SHP77 (cell line): ENCODE results near the gene CEACAM21.

Experiments
- DNase-seq, 2 experiments: peaks; one replicate each; lab custom pipeline; 2025; lab: John Stamatoyannopoulos, UW

The CEACAM21 gene

DNA sequence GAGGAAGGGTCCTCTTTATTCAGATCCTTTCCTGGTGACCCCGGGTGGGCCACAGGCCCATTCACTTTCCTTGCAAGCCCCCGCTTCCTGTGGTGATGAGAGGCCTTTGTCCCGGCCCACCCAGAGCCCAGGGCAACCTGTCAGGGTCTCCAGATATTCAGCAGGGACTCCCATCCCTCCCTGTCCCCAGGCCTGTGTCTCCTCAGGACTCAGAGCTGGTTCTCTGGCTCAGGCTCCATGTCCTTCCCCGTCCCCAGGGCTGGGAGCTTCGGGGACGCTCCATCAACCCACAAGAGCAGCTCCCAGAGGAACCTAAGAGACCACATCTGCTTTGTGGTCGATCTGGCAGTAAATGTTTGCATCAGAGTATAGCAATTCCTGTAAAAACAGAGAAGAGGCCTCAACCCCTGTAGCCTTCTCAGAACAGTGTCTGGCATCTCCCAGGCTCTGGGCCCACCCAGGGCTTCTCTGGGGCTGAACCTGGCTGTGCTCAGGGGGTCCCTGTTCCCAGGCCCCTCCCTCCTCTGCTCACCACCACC is 43.1 kb downstream of the CEACAM21 start:
- DNase-seq, result no peak

DNA sequence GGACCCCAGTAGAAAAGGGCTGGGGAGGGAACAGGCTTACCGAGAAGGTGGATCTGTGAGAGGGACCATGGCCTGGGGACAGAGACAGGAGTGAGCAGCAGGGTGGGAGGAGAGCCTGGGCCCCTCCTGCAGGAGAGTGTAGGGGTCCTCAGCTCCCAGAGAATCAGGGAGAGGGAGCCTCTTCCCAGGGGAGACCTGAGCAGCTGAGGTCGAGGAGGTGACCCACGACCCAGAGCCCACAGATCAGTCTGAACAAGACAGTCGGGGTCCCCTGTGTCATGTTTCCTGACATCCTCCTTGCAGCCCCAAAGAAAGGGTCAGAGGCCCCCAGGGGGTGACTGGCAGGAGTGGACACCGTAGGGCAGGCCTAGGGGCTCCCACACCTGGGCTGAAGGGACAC is 44.2 kb downstream of the CEACAM21 start:
- no peak for DNase-seq

DNA sequence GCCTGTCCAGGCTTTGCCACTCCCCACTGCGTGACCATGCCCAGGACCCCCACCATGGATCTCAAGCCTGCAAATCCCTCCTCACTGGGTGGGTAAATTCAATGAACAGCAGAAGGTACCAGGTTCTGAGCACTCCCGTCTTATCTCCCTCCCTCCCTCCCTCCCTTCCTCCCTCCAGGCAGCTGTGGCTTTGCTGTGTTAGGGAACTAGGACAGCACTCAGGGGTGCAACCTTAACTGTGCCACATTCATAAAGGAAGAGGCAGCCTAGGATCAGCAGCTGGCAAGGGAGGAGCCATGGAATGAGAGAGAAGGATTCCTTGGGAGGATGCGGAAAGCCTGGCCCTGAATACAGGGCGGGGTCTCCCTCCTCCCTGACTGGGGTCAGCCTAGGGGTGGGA is 45.3 kb downstream of the CEACAM21 start:
- DNase-seq, result no peak

DNA sequence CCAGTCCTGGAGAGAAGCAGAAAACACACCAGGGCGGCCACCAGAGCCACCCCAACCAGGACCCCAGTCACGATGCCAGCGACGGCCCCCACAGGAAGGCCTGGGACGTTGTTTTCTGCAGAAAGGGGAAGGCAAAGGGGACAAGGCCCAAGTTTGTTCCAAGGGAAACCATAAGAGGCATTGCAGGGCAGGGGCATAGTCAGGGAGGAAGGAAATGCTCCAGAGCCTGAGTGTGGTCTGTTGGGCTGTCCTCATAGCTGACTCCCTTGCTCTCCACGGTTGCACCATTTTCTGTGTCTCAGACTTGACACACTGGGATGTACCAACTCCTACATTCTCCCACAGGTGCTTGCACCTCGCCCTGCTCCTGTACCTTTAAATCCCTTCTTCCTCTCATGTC is 45.7 kb downstream of the CEACAM21 start:
- DNase-seq, result no peak

DNA sequence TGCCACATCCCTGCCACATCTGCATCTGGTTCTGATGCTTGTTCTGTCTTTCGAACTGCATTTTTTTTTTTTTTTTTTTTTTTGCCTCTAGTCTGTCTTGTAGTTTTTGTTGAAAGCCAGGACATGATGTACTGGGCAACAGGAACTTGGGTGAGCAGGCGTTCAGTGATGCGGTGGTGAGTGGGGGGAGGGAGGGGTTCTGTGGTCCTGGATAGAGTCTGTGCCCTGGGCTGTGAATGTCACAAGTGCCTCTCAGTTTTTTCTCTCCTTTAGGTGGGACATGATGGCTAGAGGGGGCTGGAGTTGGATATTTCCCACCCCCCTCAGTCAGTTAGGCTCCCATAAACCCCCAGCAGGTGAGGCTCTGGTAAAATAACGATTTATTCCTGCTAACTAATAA is 47.4 kb downstream of the CEACAM21 start:
- DNase-seq, result no peak

DNA sequence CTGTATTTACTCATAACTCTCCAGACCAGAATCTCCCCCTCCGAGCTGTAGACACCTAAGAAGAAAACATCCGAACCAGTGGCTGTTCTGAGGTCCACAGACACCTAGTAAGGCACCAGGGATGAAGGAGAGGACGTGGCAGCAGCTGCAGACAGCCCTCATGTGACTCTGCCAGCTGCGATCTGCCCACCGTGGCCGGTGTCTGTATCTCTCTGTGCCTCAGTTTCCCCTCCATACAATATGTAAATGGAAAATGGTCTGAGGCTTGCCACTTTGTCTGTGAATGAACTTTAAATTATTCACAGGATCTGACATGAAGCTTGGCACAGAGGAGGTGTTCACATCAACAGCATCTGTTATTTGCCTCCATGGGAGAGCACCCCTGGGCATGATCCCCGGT is 48.5 kb downstream of the CEACAM21 start:
- DNase-seq, result no peak

DNA sequence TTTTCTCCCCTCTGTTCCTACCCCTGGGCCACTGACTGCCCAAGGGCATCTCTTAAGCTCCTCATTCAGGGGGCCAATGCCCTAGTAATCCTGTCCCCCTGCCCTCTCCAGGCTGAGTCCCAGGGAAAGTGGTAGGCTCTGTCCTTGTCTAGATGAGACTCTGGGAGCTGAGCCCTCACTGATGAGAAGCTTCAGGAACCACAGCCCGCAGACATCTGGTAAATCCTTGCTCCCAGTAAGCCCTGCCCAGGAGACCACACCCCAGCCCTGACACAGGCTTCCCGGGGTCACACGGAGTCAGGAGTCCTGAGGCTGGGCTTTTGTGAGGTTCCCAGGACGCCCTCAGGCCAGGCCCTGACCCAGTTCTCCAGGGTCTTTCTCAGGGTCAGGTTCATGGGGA is 49.0 kb downstream of the CEACAM21 start:
- DNase-seq, result no peak

DNA sequence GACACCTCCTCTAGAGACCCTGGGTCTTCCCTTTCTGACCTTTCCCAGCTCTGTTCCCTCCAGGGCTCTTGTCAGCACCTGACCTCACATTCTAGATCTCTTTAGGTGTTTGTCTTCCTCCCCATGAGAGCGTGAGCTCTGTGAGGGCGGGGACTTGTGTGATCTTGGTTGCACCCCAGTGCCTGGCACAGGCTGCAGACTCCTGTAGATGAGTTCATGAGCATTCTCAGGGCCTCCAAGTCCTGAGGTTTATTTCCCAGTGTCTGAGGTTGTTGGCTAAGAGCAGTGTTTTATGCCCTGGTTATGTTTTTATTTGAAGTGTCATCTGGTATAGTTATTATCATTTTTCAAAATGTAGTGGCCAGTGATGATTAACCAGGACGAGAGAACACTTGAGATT is 50.3 kb downstream of the CEACAM21 start:
- no peak for DNase-seq

DNA sequence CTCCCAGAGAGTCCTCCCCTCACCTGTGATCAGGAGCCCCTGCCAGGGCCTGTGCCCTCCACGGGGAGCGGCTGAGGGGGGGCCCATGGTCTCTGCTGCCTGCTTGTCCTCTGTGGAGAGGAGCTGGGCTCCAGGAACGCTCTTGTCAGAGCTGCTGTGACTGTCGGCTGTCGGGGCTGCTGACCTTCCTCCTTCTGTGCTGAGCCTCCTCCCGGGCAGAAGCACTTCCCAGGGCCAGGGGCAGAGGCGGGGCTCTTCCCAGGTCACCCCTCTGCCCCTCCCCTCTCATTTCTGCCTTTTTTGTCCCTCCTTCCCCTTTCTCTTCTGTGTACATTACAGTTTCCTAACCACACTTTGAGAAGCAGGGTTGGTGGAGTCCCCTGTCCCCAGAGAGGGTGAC is 50.9 kb downstream of the CEACAM21 start, which contains the start of gene CEACAM4:
CEACAM4 (minus strand) TSS at position 198 of the 400 bp plus-strand sequence; CDS start at position 87, 111 bp downstream.
- DNase-seq, result no peak

DNA sequence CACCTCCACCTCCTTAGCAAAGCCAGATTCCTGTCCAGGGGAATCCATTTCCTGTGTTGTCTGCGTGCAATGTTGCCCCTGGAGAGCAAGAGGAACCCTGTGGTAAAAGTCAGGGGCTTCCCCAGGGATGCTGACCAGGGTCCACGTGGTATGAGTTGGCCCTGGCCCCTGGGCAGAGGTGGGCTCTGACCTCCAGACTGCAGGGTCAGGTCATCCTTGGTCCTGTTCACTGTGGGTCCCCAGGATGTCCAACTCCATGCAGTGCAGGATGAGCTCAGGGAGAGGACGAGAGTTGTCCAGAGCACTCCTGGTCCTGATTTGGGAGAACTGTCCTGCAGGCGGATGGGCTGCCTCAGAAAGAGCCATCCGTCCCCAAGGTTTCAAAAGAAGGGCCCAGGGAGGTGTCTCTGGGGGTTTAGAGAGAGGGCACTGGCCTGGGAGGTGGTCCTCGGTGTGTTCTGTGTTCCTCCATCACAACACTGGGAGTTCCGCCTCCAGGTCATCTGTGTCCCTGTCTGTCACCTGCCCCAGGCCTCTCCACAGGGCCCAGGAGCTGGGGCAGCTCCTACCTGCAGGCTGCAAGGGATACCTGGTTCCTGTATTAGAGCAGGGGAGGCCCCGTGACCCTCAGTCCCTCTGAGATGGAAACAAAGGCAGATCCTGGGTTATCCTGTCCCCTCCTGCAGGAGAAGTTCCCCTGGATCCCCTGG is 52.2 kb downstream of the CEACAM21 start:
- no peak for DNase-seq
